ENCODE results near the gene PRKAG3. TPM values are rescaled to one million over a fixed set of nuclear protein-coding genes. Genes with fewer than 3 reads are reported as not detected.

The PRKAG3 gene
- total and polyA plus RNA-seq, 7 donors, result 9.2 to 187 (median 58.5) TPM

- intact Hi-C loops (cut with DNase I), result loop anchor here in 1 of 2 donors (2.0 to 5.0 kb wide), 2 partner anchors 39 to 127 kb away; no protein-coding TSS in a partner anchor
- Histone ChIP-seq H3K4me1 (peaks cover 3% of the 10 kb centered on the region), H3K9me3 (no peaks in the 10 kb centered on the region), H3K36me3 (ENCODE audit: insufficient read depth in 1 of 2, low read depth in 1 of 2) (no peaks in the 10 kb centered on the region), H3K27me3 (ENCODE audit: insufficient read depth in 3 of 3, low read length in 2 of 3) (peaks cover 0 to 53% (median 11%) of the 10 kb centered on the region in 3 donors), H3K4me3 (no peak overlapping the region), H3K27ac (no peak overlapping the region)
- no peak for TF ChIP-seq CTCF (IDR thresholded peaks at IDR 0.05)
- DNase-seq (peak in 1 of 2 donors; percentile 30), ATAC-seq (no peak)
- 49 to 60% (median 52%) methylated on average over 14 of the region's 14 CpGs for WGBS, 3 donors
Measured at GRCh38 chr2:218855305-218856166, 23.9 kb upstream of the PRKAG3 start.

- intact Hi-C loops (cut with DNase I), result loop anchor here (5.0 kb wide), 2 partner anchors 42 to 127 kb away; no protein-coding TSS in a partner anchor
- Histone ChIP-seq H3K27ac (no peak overlapping the region), H3K36me3 (ENCODE audit: insufficient read depth in 1 of 2, low read depth in 1 of 2) (no peaks in the 10 kb centered on the region), H3K27me3 (ENCODE audit: insufficient read depth in 3 of 3, low read length in 2 of 3) (peaks cover 0 to 46% (median 6%) of the 10 kb centered on the region in 3 donors), H3K9me3 (no peaks in the 10 kb centered on the region), H3K4me1 (no peaks in the 10 kb centered on the region), H3K4me3 (no peak overlapping the region)
- TF ChIP-seq CTCF (IDR thresholded peaks at IDR 0.05), result no peak
- 60 to 75% (median 60%) methylated on average over 5 of the region's 5 CpGs for WGBS, 3 donors
- DNase-seq, result no peak
- ATAC-seq, result no peak
Measured at GRCh38 chr2:218854860-218855259, 23.3 kb upstream of the PRKAG3 start.

GRCh38 chr2:218853766-218854165 is 22.2 kb upstream of the PRKAG3 start:
- H3K27me3 ChIP-seq (ENCODE audit: insufficient read depth in 3 of 3, low read length in 2 of 3), result peaks cover 0 to 37% (median 6%) of the 10 kb centered on the region in 3 donors
- whole genome bisulfite sequencing, 3 donors, result 33 to 54% (median 51%) methylated on average over 5 of the region's 5 CpGs
- TF ChIP-seq CTCF (IDR thresholded peaks at IDR 0.05), result no peak
- H3K4me3 ChIP-seq, result no peak overlapping the region
- H3K36me3 ChIP-seq (ENCODE audit: insufficient read depth in 1 of 2, low read depth in 1 of 2), result no peaks in the 10 kb centered on the region
- DNase-seq (peak in 1 of 2 donors; percentile 53), ATAC-seq (peak; percentile 66 to 91 (median 86))
- no peak overlapping the region for H3K27ac ChIP-seq
- H3K9me3 ChIP-seq, result no peaks in the 10 kb centered on the region
- H3K4me1 ChIP-seq, result no peaks in the 10 kb centered on the region
- intact Hi-C loops (cut with DNase I), result loop anchor here in 1 of 2 donors (5.0 kb wide), 1 partner anchor 44 kb away; no protein-coding TSS in a partner anchor

GRCh38 chr2:218852911-218853667 is 21.5 kb upstream of the PRKAG3 start:
- Histone ChIP-seq H3K4me1 (no peaks in the 10 kb centered on the region), H3K4me3 (no peak overlapping the region), H3K27me3 (ENCODE audit: insufficient read depth in 3 of 3, low read length in 2 of 3) (peaks cover 0 to 30% (median 3%) of the 10 kb centered on the region in 3 donors), H3K9me3 (no peaks in the 10 kb centered on the region), H3K36me3 (ENCODE audit: insufficient read depth in 1 of 2, low read depth in 1 of 2) (no peaks in the 10 kb centered on the region), H3K27ac (no peak overlapping the region)
- intact Hi-C loops (cut with DNase I), result loop anchor here in 1 of 2 donors (5.0 kb wide), 1 partner anchor 44 kb away; no protein-coding TSS in a partner anchor
- DNase-seq (peak; percentile 55 to 75), ATAC-seq (peak; percentile 75 to 87 (median 76))
- peak; percentile 69 for TF ChIP-seq CTCF (IDR thresholded peaks at IDR 0.05)
- WGBS, 3 donors, result 27 to 29% (median 27%) methylated on average over 16 of the region's 16 CpGs

All from psoas muscle (tissue), 8 donors.